Tibial artery (tissue), 4 donors: ENCODE measurements around the gene DPP8.

Experiments used
- DNase-seq, 2 donors: peaks; one replicate each; pipeline ENCODE4 v3.0.0-alpha.2; 2019
- H3K27ac ChIP-seq, 2 donors: fragments of 200-600 bp; sonication (generic) in 1 of 2; 1 replicate in 1 of 2; 2 replicates in 1 of 2; pipeline ENCODE4 v1.5.1; 2018 to 2019; ENCODE audit warnings: mild to moderate bottlenecking in 1 of 2
- H3K27me3 ChIP-seq, 2 donors: fragments of 200-600 bp; sonication (generic) in 1 of 2; one replicate each; pipeline versions ENCODE4 v1.5.1 to v1.6.0; 2016 to 2019
- H3K36me3 ChIP-seq, 3 donors: fragments of 200-600 bp; sonication (generic) in 2 of 3; one replicate each; pipeline ENCODE4 v1.5.1; 2016 to 2019; ENCODE audit warnings: mild to moderate bottlenecking in 2 of 3
- H3K4me1 ChIP-seq, 4 donors: fragments of 200-600 bp; sonication (generic) in 2 of 4; 1 replicate in 3 of 4; 2 replicates in 1 of 4; pipeline ENCODE4 v1.5.1; 2016 to 2019
- H3K4me3 ChIP-seq, 2 donors: fragments of 200-600 bp; sonication (generic) in 1 of 2; 1 replicate in 1 of 2; 2 replicates in 1 of 2; pipeline ENCODE4 v1.5.1; 2018 to 2019; ENCODE audit warnings: mild to moderate bottlenecking in 2 of 2
- H3K9me3 ChIP-seq, 3 donors: fragments of 200-600 bp; sonication (generic) in 1 of 3; one replicate each; pipeline ENCODE4 v1.5.1; 2016 to 2019
- intact Hi-C: fragments of 100-400 bp; cut with DNase I; formaldehyde crosslinking; loops from one replicate; pipeline ENCODE4 v1.15.0; 2023; ENCODE audit warnings: low total_unique reads
- TF ChIP-seq, protein P1 (sequence below), 2 experiments: fragments of 200-600 bp in 1 of 2; fragments of 450-650 bp in 1 of 2; IDR thresholded peaks; one replicate each; pipeline ENCODE4 v1.5.1; 2017 to 2019; ENCODE audit warnings: antibody characterized with exemption in 2 of 2, mild to moderate bottlenecking in 1 of 2, moderate library complexity in 1 of 2

The DPP8 gene

DNA sequence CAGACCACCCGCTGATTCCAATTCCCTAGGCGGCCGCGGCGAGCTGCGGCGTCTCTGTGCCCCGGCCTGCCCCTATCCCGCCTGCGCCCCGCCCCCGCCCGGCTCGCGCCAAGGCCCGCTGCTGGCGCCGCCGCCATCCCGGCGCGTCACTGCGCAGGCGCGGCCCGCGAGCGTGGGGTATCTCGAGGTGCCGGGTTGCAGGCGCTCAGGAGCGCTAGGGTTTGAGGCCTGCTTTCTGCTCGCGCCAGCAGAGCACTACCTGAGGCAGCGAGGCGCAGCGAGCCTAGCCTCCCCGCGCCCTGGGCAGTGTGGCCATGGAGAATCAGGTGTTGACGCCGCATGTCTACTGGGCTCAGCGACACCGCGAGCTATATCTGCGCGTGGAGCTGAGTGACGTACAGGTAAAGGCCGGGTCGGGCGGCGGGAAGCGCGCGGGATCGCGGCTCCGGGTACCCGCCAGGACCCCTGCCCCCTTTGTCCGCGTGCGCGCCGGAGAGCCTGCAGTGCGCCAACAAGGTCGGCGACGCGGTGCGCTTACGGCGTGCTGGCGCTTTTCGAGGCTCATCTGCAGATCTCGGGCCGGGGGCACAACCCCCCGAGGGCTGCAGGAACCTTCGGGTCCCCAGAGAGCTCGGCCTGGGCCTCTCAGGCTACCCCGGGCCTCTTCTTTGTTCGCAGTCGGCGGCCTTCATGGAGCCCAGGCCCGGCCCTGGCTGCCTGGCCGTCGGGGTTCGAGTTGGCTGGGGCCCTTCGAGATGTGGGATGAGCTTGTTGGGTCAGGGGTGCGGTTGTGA, 13.0 kb upstream of the DPP8 start, which contains the start of gene HACD3:
HACD3 (plus strand) TSS at position 146 of the 794 bp plus-strand sequence; CDS start at position 315, 169 bp downstream.
- H3K27ac ChIP-seq: peak within 1 kb of the TSS; percentile 15 to 57
- intact Hi-C loops: no loop called here
- TF ChIP-seq, protein P1, sequence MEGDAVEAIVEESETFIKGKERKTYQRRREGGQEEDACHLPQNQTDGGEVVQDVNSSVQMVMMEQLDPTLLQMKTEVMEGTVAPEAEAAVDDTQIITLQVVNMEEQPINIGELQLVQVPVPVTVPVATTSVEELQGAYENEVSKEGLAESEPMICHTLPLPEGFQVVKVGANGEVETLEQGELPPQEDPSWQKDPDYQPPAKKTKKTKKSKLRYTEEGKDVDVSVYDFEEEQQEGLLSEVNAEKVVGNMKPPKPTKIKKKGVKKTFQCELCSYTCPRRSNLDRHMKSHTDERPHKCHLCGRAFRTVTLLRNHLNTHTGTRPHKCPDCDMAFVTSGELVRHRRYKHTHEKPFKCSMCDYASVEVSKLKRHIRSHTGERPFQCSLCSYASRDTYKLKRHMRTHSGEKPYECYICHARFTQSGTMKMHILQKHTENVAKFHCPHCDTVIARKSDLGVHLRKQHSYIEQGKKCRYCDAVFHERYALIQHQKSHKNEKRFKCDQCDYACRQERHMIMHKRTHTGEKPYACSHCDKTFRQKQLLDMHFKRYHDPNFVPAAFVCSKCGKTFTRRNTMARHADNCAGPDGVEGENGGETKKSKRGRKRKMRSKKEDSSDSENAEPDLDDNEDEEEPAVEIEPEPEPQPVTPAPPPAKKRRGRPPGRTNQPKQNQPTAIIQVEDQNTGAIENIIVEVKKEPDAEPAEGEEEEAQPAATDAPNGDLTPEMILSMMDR (IDR thresholded peaks at IDR 0.05): no peak
- no peaks in the 10 kb centered on the region for H3K9me3 ChIP-seq
- H3K4me3 ChIP-seq: peak within 1 kb of the TSS; percentile 68 to 75
- no peaks in the 10 kb centered on the region for H3K36me3 ChIP-seq
- DNase-seq: peak; percentile 77 to 87
- H3K4me1 ChIP-seq: peaks cover 0 to 22% (median 9%) of the 10 kb centered on the region in 4 donors
- no peaks in the 10 kb centered on the region for H3K27me3 ChIP-seq

DNA sequence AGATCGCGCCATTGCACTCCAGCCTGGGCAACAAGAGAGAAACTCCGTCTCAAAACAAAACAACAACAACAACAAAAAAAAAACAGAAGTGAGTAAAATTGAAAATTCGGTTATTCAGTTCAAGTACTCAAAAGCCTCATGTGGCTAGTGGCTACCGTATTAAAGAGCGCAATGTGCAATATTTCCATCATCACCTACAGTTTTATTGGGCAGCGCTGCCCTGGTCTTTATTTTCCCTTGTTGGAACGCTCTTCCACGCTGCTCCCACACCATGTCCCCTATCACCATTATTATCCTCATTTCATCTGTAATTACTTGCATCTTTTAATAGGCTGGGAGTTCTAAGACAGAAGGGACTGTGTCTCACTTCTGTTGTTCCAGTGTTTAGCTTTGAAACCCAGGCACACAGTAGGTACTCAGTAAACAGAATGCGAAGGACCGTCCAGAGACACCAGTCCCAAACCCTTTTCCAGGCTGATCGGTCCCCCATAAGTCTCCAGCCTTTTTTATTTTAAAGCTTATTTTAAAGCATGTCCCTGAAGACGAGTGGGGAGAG, 12.4 kb upstream of the DPP8 start:
- no peaks in the 10 kb centered on the region for H3K27me3 ChIP-seq
- intact Hi-C loops: no loop called here
- TF ChIP-seq, protein P1 (IDR thresholded peaks at IDR 0.05): no peak

DNA sequence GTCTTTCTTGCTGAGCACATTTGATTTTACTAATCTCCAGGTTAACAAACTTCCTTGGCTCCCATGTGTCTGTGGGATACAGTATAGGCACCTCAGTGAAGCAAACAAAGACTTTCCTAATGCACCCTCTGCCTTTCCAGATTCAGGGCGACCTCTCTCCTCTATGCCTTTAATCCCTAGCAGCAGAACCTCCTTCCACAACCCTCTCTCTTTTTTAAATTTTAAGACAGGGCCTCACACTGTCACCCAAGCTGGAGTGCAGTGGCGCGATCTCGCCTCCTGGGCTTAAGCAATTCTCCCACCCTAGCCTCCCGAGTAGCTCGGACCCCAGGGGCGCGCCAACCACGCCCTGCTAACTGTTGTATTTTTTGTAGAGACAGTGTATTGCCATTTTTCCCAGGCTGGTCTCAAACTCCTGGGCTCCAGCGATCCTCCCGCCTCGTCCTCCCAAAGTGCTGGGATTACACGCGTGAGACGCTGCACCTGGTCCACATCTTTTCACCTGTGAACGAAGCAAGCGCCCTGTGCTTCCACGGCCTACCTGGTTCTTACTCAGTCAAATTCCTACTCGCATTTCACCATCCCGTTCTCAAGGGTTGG, 11.1 kb upstream of the DPP8 start:
- Histone ChIP-seq H3K4me1 (peaks cover 0 to 22% (median 9%) of the 10 kb centered on the region in 4 donors), H3K4me3 (no peak overlapping the region), H3K27ac (no peak overlapping the region), H3K36me3 (no peaks in the 10 kb centered on the region), H3K27me3 (no peaks in the 10 kb centered on the region), H3K9me3 (no peaks in the 10 kb centered on the region)
- intact Hi-C loops: no loop called here
- TF ChIP-seq, protein P1 (IDR thresholded peaks at IDR 0.05): no peak
- DNase-seq: no peak

More for the DNA sequence above, 12.4 kb upstream of the DPP8 start:
- no peaks in the 10 kb centered on the region for H3K9me3 ChIP-seq
- H3K36me3 ChIP-seq: no peaks in the 10 kb centered on the region
- no peak for DNase-seq
- H3K27ac ChIP-seq: peak overlapping the region; percentile 15 to 57
- H3K4me1 ChIP-seq: peaks cover 0 to 22% (median 9%) of the 10 kb centered on the region in 4 donors
- peak overlapping the region; percentile 68 to 75 for H3K4me3 ChIP-seq

DNA sequence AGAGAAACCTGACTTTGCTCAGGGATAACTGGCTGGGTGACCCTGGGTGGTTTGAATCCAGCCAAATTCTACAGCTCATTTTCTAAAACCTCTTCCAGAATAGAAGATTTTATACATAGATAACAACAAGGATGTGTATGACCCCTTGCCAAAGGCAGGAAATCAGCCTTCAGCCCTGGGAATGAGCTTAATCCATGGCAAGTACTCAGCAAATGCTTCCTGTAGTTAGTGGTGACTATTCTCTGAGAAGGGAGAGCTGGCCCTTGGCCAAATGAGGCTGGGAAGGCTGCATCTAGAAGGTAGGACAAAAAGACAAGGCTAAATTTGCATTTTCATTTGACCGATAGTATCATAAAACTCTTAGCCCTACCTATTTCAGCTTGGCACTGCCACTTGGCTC, 8.1 kb upstream of the DPP8 start:
- Histone ChIP-seq H3K9me3 (no peaks in the 10 kb centered on the region), H3K36me3 (no peaks in the 10 kb centered on the region), H3K4me3 (no peak overlapping the region), H3K4me1 (peaks cover 0 to 8% (median 3%) of the 10 kb centered on the region in 4 donors), H3K27ac (no peak overlapping the region), H3K27me3 (no peaks in the 10 kb centered on the region)
- no peak for DNase-seq
- TF ChIP-seq, protein P1 (IDR thresholded peaks at IDR 0.05): no peak
- intact Hi-C loops: no loop called here

DNA sequence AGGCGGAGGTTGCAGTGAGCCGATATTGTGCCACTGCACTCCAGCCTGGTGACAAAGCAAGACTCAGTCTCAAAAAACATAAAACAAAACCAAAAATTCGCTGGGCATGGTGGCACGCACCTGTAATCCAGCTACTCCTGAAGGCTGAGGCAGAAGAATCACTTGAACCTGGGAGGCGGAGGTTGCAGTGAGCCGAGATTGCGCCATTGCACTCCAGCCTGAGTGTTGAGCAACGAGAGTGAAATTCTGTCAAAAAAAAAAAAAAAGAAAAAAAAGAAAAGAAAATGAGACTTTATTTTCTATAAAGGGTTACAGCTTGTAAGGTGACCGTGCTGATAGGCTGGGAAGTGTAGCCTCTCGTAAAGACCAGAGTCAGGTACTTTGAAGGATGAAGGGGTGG, 6.7 kb upstream of the DPP8 start:
- H3K36me3 ChIP-seq: no peaks in the 10 kb centered on the region
- TF ChIP-seq, protein P1 (IDR thresholded peaks at IDR 0.05): no peak
- intact Hi-C loops: no loop called here
- no peaks in the 10 kb centered on the region for H3K27me3 ChIP-seq
- peaks cover 0 to under 1% (median 0%) of the 10 kb centered on the region in 4 donors for H3K4me1 ChIP-seq
- no peak overlapping the region for H3K27ac ChIP-seq
- H3K9me3 ChIP-seq: no peaks in the 10 kb centered on the region
- no peak overlapping the region for H3K4me3 ChIP-seq
- no peak for DNase-seq
